K562 (cell line): ENCODE results near the gene SLC25A29. TPM values are rescaled to one million over a fixed set of nuclear protein-coding genes. Genes with fewer than 3 reads are reported as not detected.

Source experiments
- ASH1L ChIP-seq: fragments of 450-650 bp; IDR thresholded peaks from 2 replicates; pipeline ENCODE4 v1.6.1; 2018; ENCODE audit warnings: borderline replicate concordance, mild to moderate bottlenecking, low read depth; ENCODE audit not compliant: partially characterized antibody
- FOXP4 ChIP-seq: sonication (generic); formaldehyde crosslinking; IDR thresholded peaks from 2 replicates; pipeline ENCODE4 v1.8.0; 2022; ENCODE audit warnings: mild to moderate bottlenecking, missing genetic modification reagents, borderline replicate concordance
- PHF8 ChIP-seq: fragments of 200-600 bp; sonication (generic); IDR thresholded peaks from 2 replicates; pipeline ENCODE4 v1.6.1; 2012; ENCODE audit warnings: mixed run types, mild to moderate bottlenecking, inconsistent platforms, low read length, moderate library complexity, borderline replicate concordance
- RB1 ChIP-seq: fragments of 450-650 bp; IDR thresholded peaks from 2 replicates; pipeline ENCODE4 v1.6.1; 2017; ENCODE audit warnings: low read depth, mild to moderate bottlenecking
- RBM25 ChIP-seq: fragments of 200-400 bp; formaldehyde crosslinking; IDR thresholded peaks from 2 replicates; pipeline ENCODE4 v1.6.1; 2018; ENCODE audit warnings: low read length, low read depth, moderate library complexity; ENCODE audit not compliant: severe bottlenecking
- WHSC1 ChIP-seq: IDR thresholded peaks from one replicate; pipeline ENCODE4 v1.6.1; 2012; ENCODE audit warnings: low read length, control low read depth, inconsistent platforms
- ZBTB40 ChIP-seq, 2 experiments: fragments of 450-650 bp in 1 of 2; sonication (generic) in 1 of 2; formaldehyde crosslinking in 1 of 2; IDR thresholded peaks; 2 replicates each; pipeline versions ENCODE4 v1.7.1 to v1.9.0; 2016 to 2022; ENCODE audit warnings: inconsistent platforms in 1 of 2, mild to moderate bottlenecking in 1 of 2, missing genetic modification reagents in 1 of 2
- ZBTB7A ChIP-seq: IDR thresholded peaks from 2 replicates; pipeline ENCODE4 v1.6.1; 2011; ENCODE audit warnings: low read depth, mild to moderate bottlenecking, low read length, moderate library complexity, borderline replicate concordance; ENCODE audit not compliant: control insufficient read depth
- ZKSCAN3 ChIP-seq: fragments of 250-450 bp; sonication (Bioruptor Pico); IDR thresholded peaks from 2 replicates; pipeline ENCODE4 v1.4.0; 2020
- ZNF175 ChIP-seq: fragments of 200-800 bp; sonication (Bioruptor generic); IDR thresholded peaks from 2 replicates; pipeline ENCODE4 v1.6.1; 2016; ENCODE audit warnings: low read depth, mild to moderate bottlenecking, missing genetic modification characterization, missing compliant biosample characterization
- polyA plus RNA-seq, 8 experiments: library from polyadenylated mRNA; depleted of rRNA in 4 of 8; stranded (reverse) in 5 of 8; unstranded in 3 of 8; fragments of >200 nt; fragmentation: Nextera tagmentation in 2 of 8; fragmentation: Illumina TruSeq in 1 of 8; extraction: Ambion mirVana in 2 of 8; extraction: Trizol in 1 of 8; gene quantifications; 2 replicates each; pipeline versions ENCODE4 v1.2.1 to v1.2.3, GENCODE V29; 2011 to 2014; ENCODE audit warnings: inconsistent platforms in 1 of 8, missing spikeins in 1 of 8
- total RNA-seq, 7 experiments: library from RNA; depleted of rRNA in 6 of 7; stranded (reverse); fragments of >200 nt in 6 of 7; fragmentation: Illumina TruSeq in 2 of 7; extraction: Trizol in 2 of 7; gene quantifications; 2 replicates each; pipeline versions ENCODE4 v1.2.1 to v1.2.3, GENCODE V29; 2011 to 2021; ENCODE audit warnings: low replicate concordance in 1 of 7
- TF ChIP-seq, protein P1 (sequence below): IDR thresholded peaks from 3 replicates; pipeline ENCODE4 v1.6.1; 2011; ENCODE audit warnings: borderline replicate concordance, mild to moderate bottlenecking, moderate library complexity; ENCODE audit not compliant: insufficient read length; ENCODE audit errors: extremely low read depth

SLC25A29 gene
- total and polyA plus RNA-seq, 9 of the 15 experiments (the other 6 are each of a cell fraction or from before 2014, with no cell fraction given) = 0.07 to 17.5 (median 4.8) TPM

DNA sequence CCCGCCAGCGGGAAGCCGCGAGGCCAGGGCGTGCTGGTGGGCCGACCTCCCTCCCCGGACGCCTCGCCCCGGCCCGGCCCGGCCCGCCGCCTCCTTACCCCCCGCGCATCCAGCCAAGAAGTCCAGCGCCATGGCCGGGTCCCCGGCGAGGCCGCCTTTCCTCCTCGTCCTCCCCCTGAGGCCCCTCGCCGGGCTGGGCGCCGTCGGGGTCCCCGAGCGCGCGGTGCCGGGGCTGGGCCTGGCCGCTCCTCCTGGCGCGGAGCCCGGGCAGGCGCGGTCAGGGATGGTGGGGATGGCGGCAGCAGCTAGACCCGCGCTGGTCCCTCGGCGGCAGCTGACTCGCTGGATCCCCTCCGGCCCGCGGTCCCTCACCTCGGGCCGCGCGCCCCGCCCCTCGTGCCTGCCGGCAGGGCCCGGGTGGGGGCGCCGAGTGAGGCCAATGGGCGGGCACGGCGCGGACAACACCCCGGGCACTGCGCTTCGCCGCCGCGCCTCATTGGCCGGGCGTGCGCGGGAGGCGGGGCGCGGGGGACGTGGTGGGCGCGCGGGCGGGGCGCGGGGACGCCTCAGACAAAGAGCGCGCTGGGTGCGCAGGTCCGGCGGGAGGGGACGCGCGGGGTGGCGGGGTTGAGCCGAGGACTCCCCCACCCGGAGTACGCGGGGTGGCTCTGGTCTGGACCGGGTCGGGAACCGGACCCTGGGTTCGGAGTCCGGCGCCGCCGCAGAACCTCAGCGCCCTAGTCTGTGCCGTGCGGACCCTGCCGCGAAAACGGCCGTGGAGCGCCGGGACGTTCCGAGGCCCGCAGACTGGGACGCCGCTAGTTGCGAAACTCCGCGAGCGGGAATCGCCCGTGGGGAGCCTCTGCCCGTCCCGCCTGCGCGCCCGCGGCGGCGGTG is at the start of gene SLC25A29 (continued):
- TF ChIP-seq ZBTB40 (IDR thresholded peaks at IDR 0.05) (no peak), ZBTB40 (CRISPR knock-in tag; IDR thresholded peaks at IDR 0.05) (no peak), PHF8 (peak; percentile 64; the same call in 1 of the 2 replicates), WHSC1 (no peak), ZBTB7A (peak; percentile 54; the same call in 1 of the 2 replicates), RBM25 (peak; percentile 73), ASH1L (no peak), ZNF175 (CRISPR knock-in tag) (no peak), RB1 (peak; percentile 33; the same call in 1 of the 2 replicates), ZKSCAN3 (CRISPR knock-in tag) (no peak), FOXP4 (no peak)
- TF ChIP-seq, protein P1, sequence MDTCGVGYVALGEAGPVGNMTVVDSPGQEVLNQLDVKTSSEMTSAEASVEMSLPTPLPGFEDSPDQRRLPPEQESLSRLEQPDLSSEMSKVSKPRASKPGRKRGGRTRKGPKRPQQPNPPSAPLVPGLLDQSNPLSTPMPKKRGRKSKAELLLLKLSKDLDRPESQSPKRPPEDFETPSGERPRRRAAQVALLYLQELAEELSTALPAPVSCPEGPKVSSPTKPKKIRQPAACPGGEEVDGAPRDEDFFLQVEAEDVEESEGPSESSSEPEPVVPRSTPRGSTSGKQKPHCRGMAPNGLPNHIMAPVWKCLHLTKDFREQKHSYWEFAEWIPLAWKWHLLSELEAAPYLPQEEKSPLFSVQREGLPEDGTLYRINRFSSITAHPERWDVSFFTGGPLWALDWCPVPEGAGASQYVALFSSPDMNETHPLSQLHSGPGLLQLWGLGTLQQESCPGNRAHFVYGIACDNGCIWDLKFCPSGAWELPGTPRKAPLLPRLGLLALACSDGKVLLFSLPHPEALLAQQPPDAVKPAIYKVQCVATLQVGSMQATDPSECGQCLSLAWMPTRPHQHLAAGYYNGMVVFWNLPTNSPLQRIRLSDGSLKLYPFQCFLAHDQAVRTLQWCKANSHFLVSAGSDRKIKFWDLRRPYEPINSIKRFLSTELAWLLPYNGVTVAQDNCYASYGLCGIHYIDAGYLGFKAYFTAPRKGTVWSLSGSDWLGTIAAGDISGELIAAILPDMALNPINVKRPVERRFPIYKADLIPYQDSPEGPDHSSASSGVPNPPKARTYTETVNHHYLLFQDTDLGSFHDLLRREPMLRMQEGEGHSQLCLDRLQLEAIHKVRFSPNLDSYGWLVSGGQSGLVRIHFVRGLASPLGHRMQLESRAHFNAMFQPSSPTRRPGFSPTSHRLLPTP = no peak
